Muscle of leg (tissue), 11 donors: ENCODE data around the gene IL1RAP. TPM values are rescaled to one million over a fixed set of nuclear protein-coding genes. Genes with fewer than 3 reads are reported as not detected.
A peak's percentile ranks its signal among the peaks of the same experiment; 100 is the strongest.
"Not testable (repeated sequence)": the region's sequence is repeated elsewhere in the genome, so short reads cannot be mapped to it uniquely, and the experiment has no call there.

Experiments
- DNase-seq: peaks from one replicate; pipeline ENCODE4 v3.0.0; 2013
- H3K27ac ChIP-seq: one replicate; pipeline ENCODE4 v1.5.1; 2013; ENCODE audit warnings: mild to moderate bottlenecking, low read length, control low read depth
- H3K27me3 ChIP-seq: one replicate; pipeline ENCODE4 v1.6.1; 2013; ENCODE audit warnings: low read length; ENCODE audit not compliant: control insufficient read depth, insufficient read depth
- H3K36me3 ChIP-seq: one replicate; pipeline ENCODE4 v1.6.1; 2013; ENCODE audit warnings: low read length; ENCODE audit not compliant: control insufficient read depth, insufficient read depth
- H3K4me1 ChIP-seq: one replicate; pipeline ENCODE4 v1.6.1; 2013; ENCODE audit warnings: low read length; ENCODE audit not compliant: control insufficient read depth, insufficient read depth
- H3K4me3 ChIP-seq: one replicate; pipeline ENCODE4 v1.5.1; 2013; ENCODE audit warnings: low read length, control low read depth
- H3K9me3 ChIP-seq: replicated peaks from 2 replicates; pipeline ENCODE4 v1.6.1; 2013; ENCODE audit warnings: low read depth, low read length; ENCODE audit not compliant: control insufficient read depth
- WGBS: methylation state at CpG from one replicate; pipeline ENCODE4 v1.1.5; 2013; ENCODE audit warnings: missing lambda C conversion rate; ENCODE audit not compliant: insufficient coverage; 5-methylcytosine and 5-hydroxymethylcytosine counted together
- polyA plus RNA-seq, 8 donors: library from polyadenylated mRNA; unstranded; fragments of 120-200 nt; gene quantifications; one replicate each; pipeline versions ENCODE4 v1.2.1 to v1.2.3, GENCODE V29; 2013; ENCODE audit warnings: inconsistent platforms in 1 of 8, low replicate concordance in 1 of 8; ENCODE audit not compliant: insufficient read length in 8 of 8, insufficient read depth in 1 of 8
- total RNA-seq: library from RNA; stranded (reverse); fragments of 120-200 nt; gene quantifications from one replicate; pipeline ENCODE4 v1.2.4, GENCODE V29; 2013

Gene IL1RAP
- total and polyA plus RNA-seq, 9 donors = 9.5 to 18.8 (median 14.5) TPM

- DNase-seq = peak; percentile 46
- no peaks in the 10 kb centered on the region for H3K27me3 ChIP-seq
- no peaks in the 10 kb centered on the region for H3K4me1 ChIP-seq
- H3K4me3 ChIP-seq = no peak overlapping the region
- no peak overlapping the region for H3K27ac ChIP-seq
- peaks cover 4% of the 10 kb centered on the region for H3K9me3 ChIP-seq
- H3K36me3 ChIP-seq = no peaks in the 10 kb centered on the region
- WGBS = no CpG with 5 or more reads among the region's 3 CpGs
These were observed 162.6 kb downstream of the IL1RAP start for GRCh38 chr3:190676481-190676880.

GRCh38 chr3:190677001-190677400, 163.1 kb downstream of the IL1RAP start:
- DNase-seq = no peak
- H3K27ac ChIP-seq = no peak overlapping the region
- no peaks in the 10 kb centered on the region for H3K27me3 ChIP-seq
- no peaks in the 10 kb centered on the region for H3K4me1 ChIP-seq
- peaks cover 4% of the 10 kb centered on the region for H3K9me3 ChIP-seq
- H3K4me3 ChIP-seq = no peak overlapping the region
- H3K36me3 ChIP-seq = no peaks in the 10 kb centered on the region
- WGBS = no CpG with 5 or more reads among the region's 3 CpGs

GRCh38 chr3:190677868-190678267, 164.0 kb downstream of the IL1RAP start:
- H3K4me1 ChIP-seq, DNase-seq, H3K9me3 ChIP-seq, H3K36me3 ChIP-seq, H3K4me3 ChIP-seq, H3K27me3 ChIP-seq, H3K27ac ChIP-seq: not testable (repeated sequence)
- WGBS = 88% methylated on average over 5 of the region's 7 CpGs

GRCh38 chr3:190680691-190681090, 166.8 kb downstream of the IL1RAP start:
- Histone ChIP-seq H3K27ac (no peak overlapping the region), H3K27me3 (no peaks in the 10 kb centered on the region), H3K4me1 (no peaks in the 10 kb centered on the region), H3K36me3 (no peaks in the 10 kb centered on the region), H3K4me3 (no peak overlapping the region), H3K9me3 (peaks cover 4% of the 10 kb centered on the region)
- no peak for DNase-seq
- 88% methylated on average over 3 of the region's 5 CpGs for WGBS

- H3K9me3 ChIP-seq = no peaks in the 10 kb centered on the region
- no peak overlapping the region for H3K27ac ChIP-seq
- H3K36me3 ChIP-seq = no peaks in the 10 kb centered on the region
- no peaks in the 10 kb centered on the region for H3K4me1 ChIP-seq
- WGBS = no CpG with 5 or more reads among the region's 7 CpGs
- DNase-seq = no peak
- no peaks in the 10 kb centered on the region for H3K27me3 ChIP-seq
- no peak overlapping the region for H3K4me3 ChIP-seq
These were observed 170.9 kb downstream of the IL1RAP start for GRCh38 chr3:190684776-190685175.

GRCh38 chr3:190686011-190686410, 172.1 kb downstream of the IL1RAP start:
- H3K9me3 ChIP-seq = no peaks in the 10 kb centered on the region
- H3K27ac ChIP-seq = no peak overlapping the region
- no peaks in the 10 kb centered on the region for H3K27me3 ChIP-seq
- no CpG with 5 or more reads among the region's 1 CpG for WGBS
- H3K4me3 ChIP-seq = no peak overlapping the region
- H3K4me1 ChIP-seq = no peaks in the 10 kb centered on the region
- DNase-seq = no peak
- H3K36me3 ChIP-seq = no peaks in the 10 kb centered on the region

- no peaks in the 10 kb centered on the region for H3K27me3 ChIP-seq
- peak; percentile 69 for DNase-seq
- no CpG with 5 or more reads among the region's 6 CpGs for WGBS
- no peak overlapping the region for H3K27ac ChIP-seq
- H3K9me3 ChIP-seq = no peaks in the 10 kb centered on the region
- H3K36me3 ChIP-seq = no peaks in the 10 kb centered on the region
- H3K4me3 ChIP-seq = no peak overlapping the region
- H3K4me1 ChIP-seq = no peaks in the 10 kb centered on the region
These were observed 176.4 kb downstream of the IL1RAP start for GRCh38 chr3:190690246-190690645.

GRCh38 chr3:190692256-190692655, 178.4 kb downstream of the IL1RAP start:
- Histone ChIP-seq H3K27ac (no peak overlapping the region), H3K4me1 (peaks cover 5% of the 10 kb centered on the region), H3K9me3 (no peaks in the 10 kb centered on the region), H3K27me3 (no peaks in the 10 kb centered on the region), H3K36me3 (no peaks in the 10 kb centered on the region), H3K4me3 (no peak overlapping the region)
- DNase-seq = no peak

GRCh38 chr3:190694335-190695001, 180.6 kb downstream of the IL1RAP start:
- WGBS = no CpG with 5 or more reads among the region's 3 CpGs
- Histone ChIP-seq H3K36me3 (no peaks in the 10 kb centered on the region), H3K4me3 (no peak overlapping the region), H3K9me3 (no peaks in the 10 kb centered on the region), H3K27me3 (no peaks in the 10 kb centered on the region), H3K27ac (peak overlapping the region; percentile 15), H3K4me1 (peaks cover 5% of the 10 kb centered on the region)
- DNase-seq = peak; percentile 61

- DNase-seq = no peak
- H3K4me3 ChIP-seq = no peak overlapping the region
- H3K4me1 ChIP-seq = peaks cover 5% of the 10 kb centered on the region
- H3K27ac ChIP-seq = no peak overlapping the region
- H3K36me3 ChIP-seq = no peaks in the 10 kb centered on the region
- H3K27me3 ChIP-seq = no peaks in the 10 kb centered on the region
- H3K9me3 ChIP-seq = no peaks in the 10 kb centered on the region
- no CpG with 5 or more reads among the region's 1 CpG for WGBS
These were observed 181.3 kb downstream of the IL1RAP start for GRCh38 chr3:190695225-190695624.

GRCh38 chr3:190695994-190696393, 182.1 kb downstream of the IL1RAP start:
- no peak for DNase-seq
- H3K27ac ChIP-seq = no peak overlapping the region
- no peaks in the 10 kb centered on the region for H3K27me3 ChIP-seq
- no CpG with 5 or more reads among the region's 5 CpGs for WGBS
- H3K4me3 ChIP-seq = no peak overlapping the region
- H3K9me3 ChIP-seq = no peaks in the 10 kb centered on the region
- H3K4me1 ChIP-seq = peaks cover 5% of the 10 kb centered on the region
- no peaks in the 10 kb centered on the region for H3K36me3 ChIP-seq
